ACC112 (cell line): ENCODE results near the gene MAN1B1.

ENCODE experiments used
- H2AFZ ChIP-seq: fragments of 200-600 bp; sonication (generic); one replicate; pipeline ENCODE4 v1.6.0; 2017; ENCODE audit warnings: antibody characterized with exemption, low read length; ENCODE audit not compliant: unreplicated experiment
- H3K27ac ChIP-seq: fragments of 200-600 bp; sonication (generic); 2 replicates; pipeline ENCODE4 v1.5.1; 2014; ENCODE audit warnings: low read depth, mild to moderate bottlenecking, antibody characterized with exemption, low read length, moderate library complexity
- H3K27me3 ChIP-seq: fragments of 200-600 bp; sonication (generic); 2 replicates; pipeline ENCODE4 v1.6.1; 2014; ENCODE audit warnings: mild to moderate bottlenecking, antibody characterized with exemption, low read length, moderate library complexity, mixed read lengths; ENCODE audit not compliant: insufficient read depth
- H3K36me3 ChIP-seq: fragments of 200-600 bp; sonication (generic); 2 replicates; pipeline ENCODE4 v1.6.1; 2016; ENCODE audit warnings: mild to moderate bottlenecking, antibody characterized with exemption, low read length, moderate library complexity, mixed read lengths; ENCODE audit not compliant: insufficient read depth
- H3K4me1 ChIP-seq: fragments of 200-600 bp; sonication (generic); one replicate; pipeline ENCODE4 v1.6.1; 2016; ENCODE audit warnings: low read length, mixed read lengths; ENCODE audit not compliant: insufficient read depth, unreplicated experiment, control insufficient read depth
- H3K4me3 ChIP-seq: fragments of 200-600 bp; sonication (generic); 2 replicates; pipeline ENCODE4 v1.5.1; 2014; ENCODE audit warnings: mild to moderate bottlenecking, low read depth, low read length
- H3K79me2 ChIP-seq: fragments of 200-600 bp; sonication (generic); one replicate; pipeline ENCODE4 v1.6.0; 2016; ENCODE audit warnings: low read length; ENCODE audit not compliant: control insufficient read depth, unreplicated experiment, insufficient read depth

MAN1B1 gene

GRCh38 chr9:137079401-137079787 is 7.4 kb upstream of the MAN1B1 start:
- no peaks in the 10 kb centered on the region for H3K27me3 ChIP-seq
- peaks cover 18% of the 10 kb centered on the region for H3K79me2 ChIP-seq
- H3K36me3 ChIP-seq: peaks cover 10% of the 10 kb centered on the region; the same call in 1 of the 2 replicates
- no peak overlapping the region for H3K27ac ChIP-seq
- H3K4me1 ChIP-seq: peaks cover 26% of the 10 kb centered on the region
- no peak overlapping the region for H2AFZ ChIP-seq
- H3K4me3 ChIP-seq: 0 out of 2 replicates have a peak overlapping the region, but pooled peaks have one; percentile 24

GRCh38 chr9:137080260-137081122 is 6.3 kb upstream of the MAN1B1 start:
- Histone ChIP-seq H3K27me3 (no peaks in the 10 kb centered on the region), H2AFZ (no peak overlapping the region), H3K36me3 (peaks cover 10% of the 10 kb centered on the region; the same call in 1 of the 2 replicates), H3K27ac (no peak overlapping the region), H3K79me2 (peaks cover 18% of the 10 kb centered on the region), H3K4me3 (no peak overlapping the region), H3K4me1 (peaks cover 36% of the 10 kb centered on the region)

GRCh38 chr9:137082222-137082924 is 4.4 kb upstream of the MAN1B1 start:
- peaks cover 18% of the 10 kb centered on the region for H3K79me2 ChIP-seq
- peaks cover 36% of the 10 kb centered on the region for H3K4me1 ChIP-seq
- no peak overlapping the region for H2AFZ ChIP-seq
- H3K4me3 ChIP-seq: no peak overlapping the region
- peak overlapping the region; percentile 61 for H3K27ac ChIP-seq
- peaks cover 10% of the 10 kb centered on the region; the same call in 1 of the 2 replicates for H3K36me3 ChIP-seq
- H3K27me3 ChIP-seq: no peaks in the 10 kb centered on the region

- H3K27me3 ChIP-seq: no peaks in the 10 kb centered on the region
- no peak overlapping the region for H2AFZ ChIP-seq
- H3K27ac ChIP-seq: peak overlapping the region; percentile 61
- H3K36me3 ChIP-seq: peaks cover 10% of the 10 kb centered on the region; the same call in 1 of the 2 replicates
- H3K79me2 ChIP-seq: peaks cover 21% of the 10 kb centered on the region
- no peak overlapping the region for H3K4me3 ChIP-seq
- peaks cover 38% of the 10 kb centered on the region for H3K4me1 ChIP-seq
Observed at GRCh38 chr9:137082925-137083290, 3.9 kb upstream of the MAN1B1 start.

- no peak overlapping the region for H2AFZ ChIP-seq
Observed at GRCh38 chr9:137083394-137084004, 3.3 kb upstream of the MAN1B1 start.

GRCh38 chr9:137084526-137084925 is 2.3 kb upstream of the MAN1B1 start:
- Histone ChIP-seq H3K79me2 (peaks cover 11% of the 10 kb centered on the region), H3K36me3 (peaks cover 4% of the 10 kb centered on the region; the same call in 1 of the 2 replicates), H3K27me3 (no peaks in the 10 kb centered on the region), H3K4me1 (peaks cover 42% of the 10 kb centered on the region), H3K27ac (no peak overlapping the region), H2AFZ (no peak overlapping the region), H3K4me3 (no peak overlapping the region)

More at GRCh38 chr9:137083394-137084004, 3.3 kb upstream of the MAN1B1 start:
- H3K4me3 ChIP-seq: 0 out of 2 replicates have a peak overlapping the region, but pooled peaks have one; percentile 10
- H3K27me3 ChIP-seq: no peaks in the 10 kb centered on the region
- H3K79me2 ChIP-seq: peaks cover 15% of the 10 kb centered on the region
- H3K36me3 ChIP-seq: peaks cover 10% of the 10 kb centered on the region; the same call in 1 of the 2 replicates
- peaks cover 42% of the 10 kb centered on the region for H3K4me1 ChIP-seq
- peak overlapping the region; percentile 61 for H3K27ac ChIP-seq

- H3K4me1 ChIP-seq: peaks cover 42% of the 10 kb centered on the region
- peak overlapping the region; percentile 66 for H2AFZ ChIP-seq
- H3K27ac ChIP-seq: peak overlapping the region; percentile 82
- peaks cover 4% of the 10 kb centered on the region; the same call in 1 of the 2 replicates for H3K36me3 ChIP-seq
- H3K4me3 ChIP-seq: peak overlapping the region; percentile 83
- no peaks in the 10 kb centered on the region for H3K27me3 ChIP-seq
- H3K79me2 ChIP-seq: peaks cover 8% of the 10 kb centered on the region
Observed at GRCh38 chr9:137085920-137086530, 760 bp upstream of the MAN1B1 start.

- Histone ChIP-seq H2AFZ (peak overlapping the region; percentile 55), H3K4me3 (peak overlapping the region; percentile 83)
Observed at GRCh38 chr9:137087409-137087925, 682 bp downstream of the MAN1B1 start.

GRCh38 chr9:137088121-137088520 is 1.3 kb downstream of the MAN1B1 start:
- H3K79me2 ChIP-seq: peaks cover 8% of the 10 kb centered on the region
- no peaks in the 10 kb centered on the region for H3K27me3 ChIP-seq
- H3K36me3 ChIP-seq: peaks cover 4% of the 10 kb centered on the region; the same call in 1 of the 2 replicates
- peaks cover 32% of the 10 kb centered on the region for H3K4me1 ChIP-seq
- H3K4me3 ChIP-seq: peak overlapping the region; percentile 83
- H3K27ac ChIP-seq: no peak overlapping the region
- H2AFZ ChIP-seq: no peak overlapping the region

More at GRCh38 chr9:137087409-137087925, 682 bp downstream of the MAN1B1 start:
- peaks cover 8% of the 10 kb centered on the region for H3K79me2 ChIP-seq
- H3K4me1 ChIP-seq: peaks cover 39% of the 10 kb centered on the region
- H3K36me3 ChIP-seq: peaks cover 1% of the 10 kb centered on the region; the same call in 1 of the 2 replicates
- H3K27me3 ChIP-seq: no peaks in the 10 kb centered on the region
- H3K27ac ChIP-seq: peak overlapping the region; percentile 46; the same call in 1 of the 2 replicates
